NCI-H1417 (cell line): Measurements from ENCODE around the gene POLE.
A peak's percentile ranks its signal among the peaks of the same experiment; 100 is the strongest.

Source experiments
- DNase-seq, 3 experiments: peaks; one replicate each; lab custom pipeline; 2025; lab: John Stamatoyannopoulos, UW

The POLE gene, protein sequence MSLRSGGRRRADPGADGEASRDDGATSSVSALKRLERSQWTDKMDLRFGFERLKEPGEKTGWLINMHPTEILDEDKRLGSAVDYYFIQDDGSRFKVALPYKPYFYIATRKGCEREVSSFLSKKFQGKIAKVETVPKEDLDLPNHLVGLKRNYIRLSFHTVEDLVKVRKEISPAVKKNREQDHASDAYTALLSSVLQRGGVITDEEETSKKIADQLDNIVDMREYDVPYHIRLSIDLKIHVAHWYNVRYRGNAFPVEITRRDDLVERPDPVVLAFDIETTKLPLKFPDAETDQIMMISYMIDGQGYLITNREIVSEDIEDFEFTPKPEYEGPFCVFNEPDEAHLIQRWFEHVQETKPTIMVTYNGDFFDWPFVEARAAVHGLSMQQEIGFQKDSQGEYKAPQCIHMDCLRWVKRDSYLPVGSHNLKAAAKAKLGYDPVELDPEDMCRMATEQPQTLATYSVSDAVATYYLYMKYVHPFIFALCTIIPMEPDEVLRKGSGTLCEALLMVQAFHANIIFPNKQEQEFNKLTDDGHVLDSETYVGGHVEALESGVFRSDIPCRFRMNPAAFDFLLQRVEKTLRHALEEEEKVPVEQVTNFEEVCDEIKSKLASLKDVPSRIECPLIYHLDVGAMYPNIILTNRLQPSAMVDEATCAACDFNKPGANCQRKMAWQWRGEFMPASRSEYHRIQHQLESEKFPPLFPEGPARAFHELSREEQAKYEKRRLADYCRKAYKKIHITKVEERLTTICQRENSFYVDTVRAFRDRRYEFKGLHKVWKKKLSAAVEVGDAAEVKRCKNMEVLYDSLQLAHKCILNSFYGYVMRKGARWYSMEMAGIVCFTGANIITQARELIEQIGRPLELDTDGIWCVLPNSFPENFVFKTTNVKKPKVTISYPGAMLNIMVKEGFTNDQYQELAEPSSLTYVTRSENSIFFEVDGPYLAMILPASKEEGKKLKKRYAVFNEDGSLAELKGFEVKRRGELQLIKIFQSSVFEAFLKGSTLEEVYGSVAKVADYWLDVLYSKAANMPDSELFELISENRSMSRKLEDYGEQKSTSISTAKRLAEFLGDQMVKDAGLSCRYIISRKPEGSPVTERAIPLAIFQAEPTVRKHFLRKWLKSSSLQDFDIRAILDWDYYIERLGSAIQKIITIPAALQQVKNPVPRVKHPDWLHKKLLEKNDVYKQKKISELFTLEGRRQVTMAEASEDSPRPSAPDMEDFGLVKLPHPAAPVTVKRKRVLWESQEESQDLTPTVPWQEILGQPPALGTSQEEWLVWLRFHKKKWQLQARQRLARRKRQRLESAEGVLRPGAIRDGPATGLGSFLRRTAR (N-terminal part only)

DNA sequence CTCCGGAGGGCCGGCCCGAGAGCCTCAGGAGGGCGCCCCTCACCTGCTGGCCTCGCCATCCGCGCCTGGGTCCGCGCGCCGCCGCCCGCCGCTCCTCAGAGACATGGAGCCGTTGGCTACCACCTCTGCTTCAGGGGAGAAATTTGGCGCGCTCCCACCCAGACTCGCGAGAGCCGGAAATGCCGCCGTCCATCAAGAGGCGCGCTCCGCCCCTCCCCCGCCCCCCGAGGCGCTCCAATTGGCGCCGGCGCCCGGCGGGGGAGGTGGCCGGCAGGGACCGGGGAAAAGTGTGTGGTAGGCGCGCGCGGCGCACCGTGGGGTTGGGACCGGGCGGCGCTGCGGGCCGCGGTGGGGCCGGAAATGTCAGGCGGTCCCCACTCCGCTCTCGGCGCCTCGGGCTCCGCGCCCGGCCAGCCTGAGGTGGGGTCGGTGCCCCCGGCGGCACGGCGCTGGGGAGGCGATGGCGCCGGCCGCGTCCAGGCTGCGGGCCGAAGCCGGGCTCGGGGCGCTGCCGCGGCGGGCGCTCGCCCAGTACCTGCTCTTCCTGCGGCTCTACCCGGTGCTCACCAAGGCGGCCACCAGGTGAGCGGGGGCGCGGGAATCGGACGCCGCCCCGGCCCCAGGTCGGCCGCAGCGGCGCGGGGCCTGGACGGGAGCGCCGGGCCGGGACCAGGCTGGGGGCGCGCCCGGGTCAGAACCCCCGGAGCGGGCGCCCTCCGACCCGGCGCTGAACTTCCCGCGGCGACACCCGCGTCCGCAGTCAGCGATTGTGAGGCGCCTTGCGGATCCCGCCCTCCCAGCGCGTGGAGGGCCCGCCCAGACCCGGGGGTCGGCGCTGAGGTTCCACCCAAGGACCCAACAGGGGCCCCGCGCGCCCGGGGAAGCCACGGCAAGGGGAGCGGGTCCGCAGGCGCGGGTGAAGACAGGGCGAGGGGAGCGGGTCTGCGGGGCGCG is at the start of gene POLE, which contains the start of gene PXMP2:
POLE (minus strand) TSS at position 132 of the 954 bp plus-strand sequence; CDS start at position 105, 27 bp downstream.
PXMP2 (plus strand) TSS at position 377 of the 954 bp plus-strand sequence; CDS start at position 461, 84 bp downstream.
- peak; percentile 98 to 99 (median 98) for DNase-seq

DNA sequence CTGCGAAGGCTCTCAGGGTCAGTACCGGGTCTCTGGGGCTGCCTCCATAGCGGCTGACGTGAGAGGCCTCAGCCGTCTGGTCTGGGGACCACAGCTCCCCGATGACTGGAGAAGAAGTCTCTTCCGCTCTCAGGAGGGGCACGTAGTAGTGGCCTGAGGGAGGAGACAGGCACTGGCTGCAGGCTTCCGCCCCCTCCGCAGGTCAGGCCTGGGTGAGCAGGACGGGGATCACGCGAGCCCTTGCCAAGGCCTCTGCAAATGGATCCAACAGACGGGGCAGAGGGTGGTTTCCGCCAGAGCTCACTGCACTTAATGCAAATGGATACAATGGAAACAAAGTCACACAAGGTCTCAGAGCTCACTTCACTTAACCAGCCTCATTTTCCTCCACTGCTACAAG is 49.8 kb upstream of the POLE start:
- no peak for DNase-seq

DNA sequence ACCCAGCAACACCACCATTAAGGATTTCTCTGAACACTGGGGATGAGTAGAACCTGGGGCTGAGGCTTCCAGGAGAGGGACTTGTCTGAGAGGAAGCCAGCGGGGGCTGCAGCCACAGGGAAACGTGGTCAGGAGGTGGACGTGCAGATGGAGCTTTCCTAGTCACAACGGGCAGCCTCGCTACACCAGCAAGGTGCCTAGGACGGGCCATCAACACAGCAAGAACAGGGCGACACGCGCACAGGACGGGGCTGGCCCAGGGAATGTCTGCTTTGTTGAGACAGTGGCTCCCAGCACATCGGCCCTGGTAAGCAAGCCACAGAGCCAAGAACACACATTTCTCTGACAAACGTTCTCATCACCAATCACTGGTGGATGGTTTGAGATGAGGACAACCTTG is 49.2 kb upstream of the POLE start:
- no peak for DNase-seq

DNA sequence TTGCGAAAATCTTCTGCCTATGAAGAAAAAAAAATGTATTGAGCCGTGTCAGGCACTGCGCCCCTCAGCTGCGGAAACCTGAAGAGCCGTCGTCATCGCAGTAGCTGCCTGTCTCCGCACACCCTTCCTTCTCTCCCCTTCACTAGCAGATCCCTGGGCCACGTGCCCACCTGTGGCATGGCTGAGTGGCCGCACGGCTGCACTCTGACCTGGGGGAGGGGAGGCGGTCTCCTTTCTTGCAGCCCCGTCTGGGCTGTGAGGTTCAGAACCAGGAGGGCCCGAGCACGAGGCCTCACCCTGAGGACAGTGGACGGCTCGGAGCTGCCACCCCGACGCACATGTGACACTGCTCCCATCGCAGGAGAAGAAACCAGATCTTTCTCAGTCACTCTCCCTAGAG is 48.4 kb upstream of the POLE start:
- no peak for DNase-seq

DNA sequence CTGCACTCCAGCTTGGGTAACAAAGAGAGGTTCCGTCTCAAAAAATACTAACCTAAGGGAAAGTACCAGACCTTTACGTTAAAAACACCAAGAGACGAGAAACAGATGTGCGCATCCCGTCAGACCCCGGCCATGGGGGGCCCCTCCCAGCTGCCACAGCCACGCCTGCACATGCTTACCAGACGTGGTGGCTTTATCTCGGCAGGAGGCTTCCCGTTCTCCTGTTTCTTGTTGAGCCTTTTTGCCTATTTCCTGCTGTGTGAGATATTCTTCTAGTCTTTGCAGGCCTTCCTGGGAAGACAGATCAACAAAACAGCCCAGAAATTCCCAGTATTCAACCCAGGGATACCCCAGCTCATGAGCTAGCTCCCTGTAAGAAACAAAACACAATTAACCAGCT is 47.1 kb upstream of the POLE start:
- no peak for DNase-seq

DNA sequence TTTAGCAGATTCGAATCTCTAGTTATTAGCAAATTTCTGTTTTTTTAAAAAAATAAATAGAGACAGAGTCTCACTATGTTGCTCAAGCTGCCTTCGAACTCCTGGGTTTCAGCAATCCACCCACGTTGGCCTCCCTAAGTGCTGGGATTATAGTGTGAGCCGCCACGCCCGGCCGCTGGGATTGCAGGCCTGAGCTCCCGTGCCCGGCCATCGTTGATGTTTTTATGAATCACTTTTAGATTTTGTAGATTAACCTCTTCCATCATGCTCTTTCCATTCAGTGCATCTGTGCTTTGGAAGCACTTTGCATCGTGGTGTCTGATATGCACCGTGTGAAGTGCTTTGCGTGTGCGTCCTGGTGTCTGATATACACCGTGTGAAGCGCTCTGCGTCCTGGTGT is 44.4 kb upstream of the POLE start:
- DNase-seq, result no peak

DNA sequence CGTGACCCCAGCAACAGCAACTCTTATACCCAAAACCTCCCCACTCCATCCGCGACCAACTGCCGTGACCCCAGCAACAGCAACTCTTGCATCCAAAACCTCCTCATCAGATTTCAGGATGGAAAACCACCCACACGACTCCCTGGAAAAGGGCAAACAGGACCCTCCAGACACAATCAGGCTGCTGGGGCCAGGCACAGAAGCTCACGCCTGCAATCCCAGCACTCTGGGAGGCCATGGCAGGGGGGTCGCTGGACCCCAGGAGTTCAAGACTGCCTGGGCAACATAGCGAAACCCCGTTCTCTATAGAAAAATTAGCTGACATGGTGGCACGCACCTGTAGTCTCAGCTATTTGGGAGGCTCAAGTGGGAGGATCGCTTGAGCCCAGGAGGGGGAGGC is 43.2 kb upstream of the POLE start:
- DNase-seq, result no peak

DNA sequence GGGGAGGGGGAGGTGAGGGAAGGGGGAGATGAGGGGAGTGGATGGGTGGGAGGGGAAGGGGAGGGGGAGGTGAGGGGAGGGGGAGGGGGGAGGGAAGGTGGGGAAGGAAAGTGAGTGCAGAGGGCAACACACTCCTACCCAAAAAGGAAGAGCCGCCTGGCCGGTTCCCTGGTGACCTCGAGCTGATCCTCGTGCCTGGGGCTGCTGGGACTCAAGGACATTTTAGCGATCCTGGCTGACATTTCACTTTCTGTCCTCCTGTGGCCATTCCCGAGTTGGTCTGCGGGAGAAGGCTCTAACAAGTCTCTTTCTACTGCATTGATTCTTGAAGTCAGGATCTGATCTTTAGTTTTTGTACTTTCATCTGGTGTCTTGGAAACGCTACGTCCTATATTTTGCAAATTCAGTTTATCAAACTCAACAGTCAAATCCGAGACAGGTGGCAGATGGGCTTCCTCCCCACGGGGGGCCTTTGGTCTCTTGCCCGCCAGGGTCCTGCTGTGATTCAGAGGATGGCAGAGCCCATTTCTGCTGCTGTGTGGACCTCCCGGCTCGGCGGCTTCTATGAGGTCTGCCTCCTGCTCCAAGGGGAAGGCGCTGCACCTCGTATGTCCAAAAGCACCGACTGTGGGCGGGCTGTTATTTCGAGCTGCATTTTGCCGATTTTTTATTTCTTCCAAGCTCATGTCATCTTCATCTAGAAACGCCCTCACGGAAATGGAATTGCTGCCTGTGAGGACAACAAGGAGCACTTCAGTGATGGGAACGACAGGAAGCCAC is 42.6 kb upstream of the POLE start:
- DNase-seq, result no peak

DNA sequence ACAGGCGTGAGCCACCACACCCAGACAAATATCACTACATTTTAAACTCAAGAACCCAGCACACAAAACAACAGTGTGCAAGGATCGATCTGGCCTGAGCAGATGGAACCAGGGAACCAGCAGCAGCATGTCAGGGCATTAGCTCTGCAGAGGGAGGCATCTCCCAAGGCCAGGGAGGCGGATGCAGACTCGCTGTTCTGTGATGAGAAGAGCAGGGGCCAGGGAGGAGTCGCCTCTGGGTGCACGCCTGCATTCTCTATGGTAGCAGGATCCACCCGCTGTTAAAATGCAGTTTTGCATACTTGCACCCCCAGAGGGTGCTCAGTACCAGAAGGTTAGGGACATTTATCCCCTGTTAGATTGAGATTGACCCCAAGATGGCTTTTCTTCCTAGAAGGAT is 41.4 kb upstream of the POLE start:
- DNase-seq, result no peak

DNA sequence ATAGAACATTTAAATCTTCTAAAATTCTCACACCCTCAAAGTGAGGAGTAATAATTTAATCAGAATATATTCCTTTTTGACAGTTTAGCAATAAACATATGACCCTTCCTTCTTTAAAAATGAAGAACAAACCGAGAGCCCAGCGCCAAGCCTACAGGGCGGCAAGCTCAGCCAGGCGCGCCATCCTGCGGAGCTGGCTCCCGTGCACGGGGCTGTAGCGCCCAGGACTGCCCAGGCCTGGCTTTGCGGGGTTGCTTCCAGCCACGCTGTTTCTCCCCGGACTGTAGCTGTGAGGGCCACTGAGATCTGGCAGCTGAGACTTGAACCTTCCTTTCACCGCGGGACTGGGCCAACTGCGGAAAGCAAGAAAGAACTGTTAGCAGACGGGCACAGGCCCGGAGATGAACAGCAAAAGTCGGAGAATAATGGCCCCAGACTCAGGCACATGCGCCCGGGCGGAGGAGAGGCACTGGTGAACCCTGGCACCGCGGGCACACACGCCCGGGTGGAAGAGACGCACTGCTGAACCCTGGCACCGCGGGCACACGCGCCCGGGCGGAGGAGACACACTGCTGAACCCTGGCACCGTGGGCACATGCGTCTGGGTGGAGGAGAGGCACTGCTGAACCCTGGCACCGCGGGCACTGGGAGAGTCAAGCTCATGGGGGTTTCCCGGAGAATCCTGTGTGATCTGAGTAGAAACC is 40.1 kb upstream of the POLE start:
- no peak for DNase-seq

DNA sequence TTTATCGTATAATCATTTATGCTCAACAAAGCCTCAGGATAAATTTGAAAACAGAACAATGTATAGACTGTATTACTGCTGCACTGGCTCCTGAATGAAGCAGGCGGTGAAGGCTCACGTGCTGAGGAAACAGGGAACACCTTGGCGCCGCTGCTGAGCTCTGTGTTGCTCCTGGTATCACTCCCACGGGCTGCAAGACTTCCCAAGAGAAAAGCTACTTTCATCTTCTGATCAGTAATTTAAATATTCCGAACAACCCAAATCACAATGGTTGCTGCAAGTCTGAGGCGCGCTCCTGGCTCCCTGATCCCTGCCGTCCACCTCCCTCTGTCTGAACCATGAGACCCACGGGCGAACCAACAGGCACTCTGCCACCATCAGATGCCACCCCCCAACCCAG is 39.2 kb upstream of the POLE start:
- no peak for DNase-seq

DNA sequence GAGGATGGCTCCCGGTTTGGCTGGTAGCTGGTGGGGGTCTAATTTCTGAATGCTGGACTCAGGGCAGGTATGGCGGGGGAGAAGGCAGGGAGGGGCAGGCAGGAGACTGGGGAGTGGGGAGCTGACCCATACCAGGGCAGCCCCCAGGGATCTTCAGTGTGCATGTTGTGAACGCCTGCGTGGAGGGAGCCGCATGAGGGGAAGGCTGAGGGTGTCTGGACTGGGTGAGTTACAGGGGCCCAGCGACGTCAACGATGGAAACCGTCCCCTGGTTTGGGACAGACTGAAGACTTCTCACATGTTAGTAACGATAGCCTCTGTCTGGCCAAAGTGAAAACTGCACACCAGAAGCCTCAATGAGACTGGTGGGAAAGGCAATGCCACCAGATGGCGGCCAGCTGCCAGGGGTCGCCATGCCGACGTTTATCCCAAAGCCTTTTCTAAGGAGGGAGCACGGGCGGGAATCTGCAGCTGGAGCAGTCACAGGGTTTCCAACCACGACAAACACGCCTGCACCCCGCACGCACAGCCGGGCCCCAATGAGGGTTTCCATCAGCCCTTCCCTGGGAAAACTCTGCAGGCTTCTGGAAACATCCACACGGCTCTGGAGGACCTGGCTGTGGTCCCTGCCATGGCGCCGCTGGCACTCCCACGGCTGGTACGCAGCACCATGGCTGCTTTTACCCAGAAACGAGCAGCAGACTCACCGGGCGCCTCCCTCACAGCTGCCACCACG is 37.5 kb upstream of the POLE start:
- no peak for DNase-seq

DNA sequence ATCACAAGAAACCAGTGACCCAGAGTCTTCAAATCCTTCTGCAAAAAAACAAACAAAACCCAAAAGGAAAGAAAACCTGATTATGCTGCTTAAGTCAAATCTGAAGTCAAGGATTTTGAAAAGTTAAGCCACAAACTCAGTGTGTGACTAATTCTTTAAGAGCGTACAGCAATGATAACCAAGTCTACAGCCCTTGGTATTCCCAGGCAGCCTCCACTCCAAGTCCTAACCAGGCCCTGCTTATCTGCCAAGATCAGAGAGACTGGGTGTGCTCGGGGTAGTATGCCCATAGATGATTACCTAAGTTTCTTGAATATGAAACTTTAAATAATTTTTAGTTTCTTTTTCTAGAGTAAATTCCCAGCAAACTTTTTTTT is 36.6 kb upstream of the POLE start:
- DNase-seq, result no peak

DNA sequence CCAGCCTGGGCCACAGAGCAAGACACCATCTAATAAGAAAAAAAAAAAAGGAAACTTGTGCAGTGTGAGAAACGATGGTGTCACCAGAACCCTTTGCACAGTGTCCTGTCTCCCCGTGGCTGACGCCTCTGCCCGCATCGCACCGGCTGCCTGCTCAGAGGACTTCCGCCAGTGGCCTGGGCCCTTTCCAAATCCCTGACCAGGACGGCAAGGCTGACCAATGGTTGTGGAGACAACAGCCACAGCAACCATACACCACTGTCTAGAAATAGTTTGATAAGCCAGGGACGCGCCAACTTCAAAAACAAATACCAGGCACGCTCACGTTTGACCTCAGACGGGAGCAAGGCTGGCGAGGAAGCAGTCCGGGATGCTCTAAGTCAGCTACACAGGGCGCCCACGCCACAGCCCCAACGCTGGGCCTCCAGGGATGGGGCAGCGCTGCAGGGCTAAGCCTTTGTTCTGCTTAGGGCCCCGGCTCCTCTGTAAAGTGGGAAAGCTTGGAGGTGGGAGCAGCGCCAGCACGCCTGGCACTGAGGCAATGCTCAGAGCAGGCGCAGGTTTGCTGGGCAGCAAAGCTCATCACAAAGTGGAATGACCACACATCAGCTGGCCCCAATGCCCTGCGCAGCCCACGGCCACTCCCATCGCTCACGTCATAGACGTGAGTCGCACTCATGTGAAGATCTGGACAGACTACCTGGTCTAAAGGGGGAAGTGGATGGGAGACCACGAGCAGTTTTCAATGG is 36.0 kb upstream of the POLE start:
- no peak for DNase-seq

DNA sequence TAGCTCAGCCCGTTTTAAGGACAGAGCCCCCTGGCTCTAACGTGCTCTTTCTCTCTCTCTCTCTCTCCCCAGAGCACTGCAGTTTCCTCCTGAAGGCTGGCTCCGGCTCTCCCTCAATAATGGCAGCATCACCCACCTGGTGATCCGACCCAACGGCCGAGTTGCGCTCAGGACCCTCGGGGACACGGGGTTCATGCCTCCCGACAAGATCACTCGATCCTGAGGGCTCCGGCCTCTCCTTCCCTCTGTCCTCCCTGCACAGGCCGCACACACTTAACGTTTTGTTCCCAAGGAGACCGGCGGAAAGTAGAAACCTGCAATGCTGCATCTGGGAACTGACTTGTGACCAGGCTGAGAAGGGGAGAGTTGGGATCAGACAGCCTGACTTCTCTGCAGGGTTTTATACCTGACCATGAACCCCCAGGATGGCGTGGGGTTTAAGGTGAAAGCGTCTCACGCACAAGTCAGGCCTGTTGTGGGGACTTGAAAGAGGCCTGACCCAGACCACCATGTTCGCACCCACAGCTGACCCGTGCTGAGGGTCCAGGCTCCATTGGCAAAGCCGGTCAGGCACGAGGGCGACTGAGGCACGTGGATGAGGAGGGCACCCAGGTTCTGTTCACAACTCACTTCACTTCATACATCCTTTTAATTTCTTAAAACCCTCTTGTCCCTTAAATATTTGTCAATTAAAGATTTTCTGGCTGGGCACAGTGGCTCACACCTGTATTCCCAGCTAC is 33.6 kb upstream of the POLE start:
- no peak for DNase-seq

DNA sequence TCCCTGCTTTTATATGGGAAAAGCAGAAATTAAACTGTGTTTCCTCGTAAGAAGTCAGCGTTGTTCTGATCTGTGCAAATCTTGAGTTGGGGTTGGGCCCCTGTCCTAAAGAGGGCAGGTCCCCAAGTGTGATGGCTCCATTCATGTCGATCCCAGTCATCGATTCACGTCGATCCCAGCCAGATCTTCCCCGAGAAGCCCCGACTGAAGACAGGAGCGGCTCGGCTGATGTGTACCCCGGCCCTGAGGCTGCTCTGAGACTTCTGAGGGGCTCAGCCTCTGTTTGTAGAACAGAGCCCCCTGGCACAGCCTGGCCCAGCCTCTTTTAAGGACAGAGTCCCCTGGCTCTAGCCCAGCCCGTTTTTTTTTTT is 32.8 kb upstream of the POLE start:
- DNase-seq, result no peak

DNA sequence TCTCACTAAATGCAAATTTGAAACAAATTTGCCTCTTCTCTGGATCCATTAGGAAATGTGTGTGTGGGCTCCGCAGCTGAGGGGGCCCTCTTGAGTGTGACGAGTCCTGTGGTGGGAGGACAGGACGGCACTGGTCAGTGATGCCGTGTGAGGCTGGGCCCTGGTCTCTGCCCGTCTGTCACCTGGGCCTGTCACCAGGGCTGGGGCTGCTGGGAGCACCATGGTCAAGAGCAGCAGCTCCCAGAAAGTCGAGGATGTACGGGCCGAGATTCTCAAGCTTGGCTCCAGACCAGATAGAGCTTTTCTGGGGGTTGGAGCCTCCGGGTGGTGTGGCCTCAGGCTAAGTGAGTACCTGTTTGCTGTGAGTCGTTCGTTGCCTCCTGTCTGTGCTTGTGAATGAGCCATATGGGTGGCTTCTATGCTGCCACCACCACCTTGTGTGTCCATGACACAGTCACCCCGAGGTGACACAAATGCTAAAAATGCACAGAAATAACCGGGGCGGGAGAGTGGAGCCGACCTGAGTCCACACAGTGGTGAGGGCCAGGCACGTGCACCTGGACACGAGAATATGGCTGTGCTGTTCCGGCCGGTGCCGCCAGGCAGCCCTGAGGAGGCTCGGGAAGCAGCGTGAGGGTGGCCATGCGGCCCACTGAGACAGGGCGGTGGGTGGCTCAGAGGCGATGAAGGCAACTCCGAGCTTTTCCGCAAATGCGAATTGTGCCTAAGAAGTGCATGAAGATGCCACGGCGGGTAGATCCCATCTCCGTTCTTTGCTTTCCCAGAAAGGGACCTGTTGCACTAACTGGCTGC is 32.2 kb upstream of the POLE start:
- DNase-seq, result no peak
